Fibroblast of upper back skin (primary cell): ENCODE data around the gene ZMAT5.

Experiments used
- DNase-seq: peaks from one replicate; pipeline ENCODE4 v3.0.0-alpha.2; 2013

Gene ZMAT5

DNA sequence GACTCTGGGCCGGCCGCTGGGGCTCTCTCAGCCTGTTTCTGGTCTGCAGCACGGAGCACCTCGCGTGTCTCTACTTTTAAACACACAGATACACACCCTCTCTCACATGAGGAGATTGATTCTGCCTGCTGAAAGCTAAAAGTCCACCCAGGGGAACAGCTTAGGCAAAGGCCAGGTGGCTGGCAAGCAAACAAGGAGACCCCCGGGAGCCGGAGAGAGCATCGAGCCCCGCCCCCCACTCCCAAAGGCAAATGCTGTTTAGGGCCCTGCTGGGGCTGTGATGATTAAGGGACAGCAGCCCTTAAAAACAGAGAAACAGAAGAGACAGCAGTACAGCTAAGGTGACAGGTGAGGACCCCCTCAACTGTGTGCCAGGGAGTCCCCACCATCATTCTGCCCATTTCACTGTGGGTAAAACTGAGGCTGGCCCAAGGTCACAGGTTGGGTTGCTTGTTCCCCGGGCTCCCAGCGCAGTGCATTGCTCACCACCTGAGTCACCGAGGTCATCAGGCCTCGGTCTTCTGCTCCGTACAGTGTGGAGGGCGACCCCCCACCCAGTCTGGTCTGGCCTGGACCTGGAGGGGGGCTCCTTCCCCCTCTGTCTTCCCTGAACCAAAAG lies 40.2 kb downstream of the ZMAT5 start:
- no peak for DNase-seq

DNA sequence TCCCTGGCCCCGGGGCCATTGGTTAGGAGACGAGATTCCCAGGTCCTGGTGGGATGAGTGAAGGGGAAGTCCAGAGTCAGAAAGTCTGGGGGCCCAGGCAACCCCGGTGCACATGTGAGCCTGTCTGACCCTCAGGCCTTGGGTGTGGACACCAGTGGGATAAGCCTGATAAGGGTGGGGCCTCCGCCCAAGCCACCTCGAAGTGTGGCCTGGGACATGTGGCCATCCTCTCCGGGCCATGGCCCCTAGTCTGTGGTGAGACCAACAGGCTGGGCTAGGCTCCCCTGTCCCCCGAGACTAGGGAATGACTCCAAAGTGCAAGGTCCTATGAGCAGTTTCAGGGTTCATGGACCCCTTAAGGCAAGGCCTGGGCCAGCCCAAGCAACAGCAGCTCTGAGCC lies 40.7 kb downstream of the ZMAT5 start:
- no peak for DNase-seq

- DNase-seq: no peak
These were observed 42.0 kb downstream of the ZMAT5 start for GRCh38 chr22:29724843-29725242.

DNA sequence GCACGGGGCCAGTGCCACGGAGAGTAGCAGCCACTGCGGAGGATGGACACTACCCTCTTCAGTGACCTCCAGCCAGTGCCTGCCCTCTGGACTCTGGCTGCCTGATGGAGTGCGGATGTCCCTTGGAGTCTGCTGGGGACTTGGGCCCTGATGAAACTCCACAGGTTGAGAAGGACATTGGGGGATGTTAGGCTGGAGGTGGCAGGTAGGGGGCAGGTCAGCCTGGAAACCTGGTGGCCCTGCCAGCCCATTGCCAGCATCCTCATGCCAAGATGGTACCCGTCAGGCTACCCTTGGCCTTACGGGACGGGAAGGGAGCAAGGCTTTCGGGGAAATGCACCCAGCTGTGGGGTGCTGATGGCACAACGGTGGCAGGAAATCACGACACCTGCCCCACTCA lies 43.0 kb downstream of the ZMAT5 start:
- no peak for DNase-seq

GRCh38 chr22:29722587-29722986 lies 44.2 kb downstream of the ZMAT5 start:
- DNase-seq: no peak

GRCh38 chr22:29722151-29722550 lies 44.7 kb downstream of the ZMAT5 start:
- no peak for DNase-seq

GRCh38 chr22:29720811-29721323 lies 45.9 kb downstream of the ZMAT5 start:
- DNase-seq: no peak

GRCh38 chr22:29719899-29720645 lies 46.7 kb downstream of the ZMAT5 start, which contains the start of gene CABP7:
CABP7 (plus strand) TSS chr22:29720003; CDS start chr22:29720425, 422 bp downstream.
- no peak for DNase-seq

DNA sequence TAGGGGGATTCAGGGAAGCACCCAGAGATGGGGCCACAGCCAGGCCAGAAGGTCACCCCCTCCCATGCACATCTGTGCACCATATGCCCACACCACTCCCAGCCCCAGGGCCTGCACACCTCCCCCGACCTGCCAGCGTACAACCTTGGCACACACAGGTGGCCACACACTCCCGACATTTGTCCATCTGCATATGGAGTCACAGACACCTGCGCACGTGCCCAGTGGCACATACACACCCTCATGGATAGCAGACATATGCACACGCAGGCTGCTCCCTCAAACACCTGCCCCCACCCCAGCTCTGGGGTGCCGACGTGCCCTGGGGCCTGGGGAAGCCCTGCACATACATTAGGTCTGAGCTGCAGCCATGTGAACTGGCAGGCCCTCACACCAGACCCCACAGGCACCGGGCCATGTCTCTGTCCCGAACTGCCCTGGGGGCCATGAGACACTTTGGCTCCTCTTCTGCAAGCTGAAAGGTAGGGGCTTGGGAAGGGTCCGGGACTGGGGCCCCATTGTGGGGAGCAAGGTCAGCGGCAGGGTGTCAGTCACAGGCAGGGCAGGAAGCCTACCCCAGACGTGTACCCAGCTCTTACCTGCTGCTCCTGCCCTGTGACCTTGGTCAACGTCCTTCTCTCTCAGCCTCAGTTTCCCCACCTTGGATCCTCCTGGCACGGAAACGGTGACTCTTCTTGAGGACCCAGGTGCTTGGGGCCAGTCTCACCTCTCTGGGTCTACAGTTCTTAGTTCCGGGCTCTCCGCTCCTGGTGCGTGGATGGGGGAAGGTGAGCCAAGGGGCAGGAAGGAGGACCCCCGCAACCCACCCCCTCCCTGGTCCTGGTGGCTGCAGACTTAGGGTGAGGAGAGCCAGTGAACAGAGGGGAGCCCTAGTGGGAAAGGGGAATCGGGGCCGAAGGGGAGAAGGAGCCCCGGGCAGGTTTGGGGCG lies 47.6 kb downstream of the ZMAT5 start:
- no peak for DNase-seq

GRCh38 chr22:29717789-29718188 lies 49.0 kb downstream of the ZMAT5 start:
- DNase-seq: no peak

GRCh38 chr22:29716814-29717545 lies 49.8 kb downstream of the ZMAT5 start:
- peak; percentile 71 for DNase-seq

GRCh38 chr22:29715705-29716104 lies 51.1 kb downstream of the ZMAT5 start:
- no peak for DNase-seq

GRCh38 chr22:29715240-29715639 lies 51.6 kb downstream of the ZMAT5 start:
- no peak for DNase-seq

GRCh38 chr22:29713156-29713727 lies 53.6 kb downstream of the ZMAT5 start:
- no peak for DNase-seq

DNA sequence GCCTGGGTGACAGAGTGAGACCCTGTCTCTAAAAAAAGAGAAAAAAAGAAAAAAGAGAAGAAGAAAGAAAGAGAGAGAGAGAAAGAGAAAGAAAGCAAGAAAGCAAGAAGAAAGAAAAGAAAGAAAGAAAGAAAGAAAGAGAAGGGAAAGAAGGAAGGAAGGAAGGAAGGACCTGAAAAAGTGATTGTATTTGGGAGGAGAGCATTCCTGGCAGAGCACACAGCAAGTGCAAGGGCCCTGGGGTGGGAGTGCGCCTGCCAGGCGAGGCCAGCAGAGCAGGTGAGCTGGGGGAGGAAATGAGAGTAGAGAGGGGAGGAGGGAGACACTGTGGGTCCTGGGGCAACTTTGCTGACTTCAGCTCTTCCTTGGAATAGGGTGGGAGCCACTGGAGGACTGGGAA lies 54.7 kb downstream of the ZMAT5 start:
- DNase-seq: no peak

- no peak for DNase-seq
These were observed 55.7 kb downstream of the ZMAT5 start for GRCh38 chr22:29710922-29711593.

DNA sequence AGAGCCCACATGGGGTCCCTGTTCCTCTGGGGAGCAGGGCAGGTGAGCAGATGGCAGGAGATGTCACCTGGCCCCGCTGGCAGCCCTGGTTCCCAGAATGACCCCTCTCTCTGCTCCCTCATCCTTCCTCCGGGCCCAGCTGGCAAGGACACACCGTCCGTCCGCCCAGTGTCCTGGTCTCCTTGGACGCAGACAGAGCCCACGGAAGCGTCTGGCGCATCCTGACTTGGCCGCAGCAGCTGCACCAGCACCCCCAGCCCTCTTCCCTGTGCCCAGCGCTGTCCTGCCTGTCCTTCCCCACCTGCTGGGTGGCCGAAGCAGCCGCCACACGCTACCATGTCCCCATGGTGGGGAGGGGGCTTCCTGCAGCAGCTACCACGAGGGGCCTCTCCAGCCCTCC lies 56.6 kb downstream of the ZMAT5 start:
- DNase-seq: no peak

GRCh38 chr22:29707471-29707870 lies 59.3 kb downstream of the ZMAT5 start:
- no peak for DNase-seq

DNA sequence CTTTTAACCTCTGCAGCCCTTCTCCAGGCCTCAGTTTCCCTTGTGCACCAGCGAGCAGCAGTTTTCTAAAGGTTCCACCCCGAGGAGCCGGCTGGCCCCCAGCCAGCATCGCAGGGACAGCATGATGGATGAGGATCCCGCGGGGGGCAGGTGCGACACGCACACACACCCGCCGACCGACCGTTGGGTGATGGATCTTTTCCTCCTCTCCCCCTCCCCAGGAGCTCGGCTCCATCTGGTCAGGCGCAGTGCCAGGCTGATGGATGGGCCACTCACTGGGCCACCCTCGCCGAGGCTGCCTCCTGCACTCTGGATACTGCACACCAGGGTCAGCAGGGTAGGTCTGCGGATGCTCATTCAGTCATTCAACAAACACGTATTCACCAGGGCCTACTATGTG lies 59.8 kb downstream of the ZMAT5 start:
- DNase-seq: no peak

DNA sequence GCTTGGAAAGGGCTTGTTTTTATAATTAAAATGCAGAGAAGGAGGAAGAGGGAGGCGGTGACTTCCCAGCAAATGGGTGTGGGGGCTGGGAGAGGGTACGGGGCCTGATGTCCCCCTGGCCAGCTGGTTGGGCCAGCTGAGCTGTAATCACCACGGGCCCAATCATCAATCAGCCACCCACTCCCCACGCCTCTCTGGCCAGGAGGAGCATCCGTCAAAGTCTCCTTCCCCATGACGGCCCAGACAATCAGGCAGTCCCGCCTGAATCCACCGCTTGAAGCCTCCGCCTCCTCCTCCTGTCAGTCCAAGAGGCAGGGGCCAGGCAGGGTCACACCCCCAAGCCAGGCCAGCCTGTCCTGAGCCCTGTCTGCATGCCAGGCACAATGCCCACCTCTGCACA lies 60.3 kb downstream of the ZMAT5 start:
- DNase-seq: no peak

DNA sequence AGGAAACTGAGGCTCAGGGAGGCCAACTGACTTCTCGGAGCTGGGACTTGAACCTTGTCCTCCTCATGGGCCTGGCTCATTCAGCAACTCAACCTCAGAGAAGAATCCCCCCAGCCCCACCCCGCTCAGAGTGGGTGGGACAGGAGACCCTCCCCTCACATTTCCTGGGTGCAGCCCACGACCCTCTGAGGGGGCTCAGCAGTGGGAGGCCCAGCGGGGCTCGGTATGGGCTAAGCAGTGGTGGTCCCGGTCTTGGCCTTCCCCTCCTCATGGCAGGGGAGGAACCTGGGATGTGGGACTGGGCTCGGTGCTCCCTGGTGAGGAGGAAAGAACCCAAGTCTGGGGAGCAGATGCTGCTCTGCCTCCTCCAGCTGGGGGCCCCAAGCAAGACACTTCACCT lies 61.2 kb downstream of the ZMAT5 start:
- DNase-seq: no peak
